Fibroblast of lung (primary cell): ENCODE measurements around the gene MAP4K1.

Experiments
- CTCF ChIP-seq, 2 donors: IDR thresholded peaks in 1 of 2; conservative IDR thresholded peaks in 1 of 2; 1 replicate in 1 of 2; 2 replicates in 1 of 2; pipeline ENCODE4 v1.5.1; 2011 to 2012; ENCODE audit warnings: low read length in 2 of 2, control low read depth in 1 of 2, inconsistent platforms in 1 of 2, low read depth in 1 of 2, mild to moderate bottlenecking in 1 of 2
- EZH2 ChIP-seq: IDR thresholded peaks from 2 replicates; pipeline ENCODE4 v1.5.1; 2012; ENCODE audit warnings: low read length, control low read depth, mild to moderate bottlenecking; ENCODE audit errors: missing control alignments

- TF ChIP-seq CTCF (conservative IDR thresholded peaks at IDR 0.05 in 1 of 2, IDR thresholded peaks at IDR 0.05 in 1 of 2; ENCODE audit: low read depth in 1 of 2, low read length in 2 of 2) (no peak), EZH2 (no peak)
These were observed 56.1 kb downstream of the MAP4K1 start for GRCh38 chr19:38561658-38562057.
